Neutrophil (primary cell): Measurements from ENCODE around the gene SND1.

Source experiments
- H3K27ac ChIP-seq: fragments of 200-600 bp; sonication (generic); 2 replicates; pipeline ENCODE4 v1.5.1; 2016; ENCODE audit warnings: mild to moderate bottlenecking, moderate library complexity
- H3K27me3 ChIP-seq: fragments of 200-600 bp; sonication (generic); 2 replicates; pipeline ENCODE4 v1.6.0; 2016; ENCODE audit warnings: mild to moderate bottlenecking
- H3K36me3 ChIP-seq: fragments of 200-600 bp; sonication (generic); 2 replicates; pipeline ENCODE4 v1.5.1; 2017
- H3K4me1 ChIP-seq, 2 experiments: fragments of 200-600 bp in 1 of 2; sonication (generic) in 1 of 2; 1 replicate in 1 of 2; 2 replicates in 1 of 2; pipeline versions ENCODE4 v1.5.1 to v1.6.1; 2013 to 2016; ENCODE audit warnings: low read depth in 1 of 2, low read length in 1 of 2, mild to moderate bottlenecking in 1 of 2, moderate library complexity in 1 of 2; ENCODE audit not compliant: control insufficient read depth in 1 of 2, insufficient read depth in 1 of 2
- H3K4me3 ChIP-seq, 2 experiments: fragments of 200-600 bp in 1 of 2; sonication (generic) in 1 of 2; 1 replicate in 1 of 2; 2 replicates in 1 of 2; pipeline ENCODE4 v1.5.1; 2013 to 2016; ENCODE audit warnings: low read depth in 1 of 2, low read length in 1 of 2, mild to moderate bottlenecking in 1 of 2, moderate library complexity in 1 of 2
- H3K9me3 ChIP-seq: fragments of 200-600 bp; sonication (generic); 2 replicates; pipeline ENCODE4 v1.5.1; 2016
- CTCF ChIP-seq: fragments of 200-600 bp; sonication (generic); IDR thresholded peaks from 2 replicates; pipeline ENCODE4 v1.5.1; 2016; ENCODE audit warnings: antibody characterized with exemption

Gene SND1

GRCh38 chr7:127924874-127925273 is 272.9 kb downstream of the SND1 start:
- no peak for TF ChIP-seq CTCF
- H3K4me3 ChIP-seq, result no peak overlapping the region

GRCh38 chr7:127927348-127927696 is 275.3 kb downstream of the SND1 start:
- H3K27ac ChIP-seq, result no peak overlapping the region
- peaks cover 13% of the 10 kb centered on the region for H3K36me3 ChIP-seq
- TF ChIP-seq CTCF, result no peak
- no peaks in the 10 kb centered on the region for H3K27me3 ChIP-seq
- H3K4me3 ChIP-seq, result no peak overlapping the region
- H3K4me1 ChIP-seq, result peaks cover 11 to 20% of the 10 kb centered on the region in 2 experiments
- no peaks in the 10 kb centered on the region for H3K9me3 ChIP-seq

More at GRCh38 chr7:127924874-127925273, 272.9 kb downstream of the SND1 start:
- H3K4me1 ChIP-seq, result peaks cover 11 to 20% of the 10 kb centered on the region in 2 experiments
- H3K27me3 ChIP-seq, result no peaks in the 10 kb centered on the region
- peaks cover 8% of the 10 kb centered on the region for H3K36me3 ChIP-seq
- no peak overlapping the region for H3K27ac ChIP-seq
- no peaks in the 10 kb centered on the region for H3K9me3 ChIP-seq

GRCh38 chr7:127928222-127928621 is 276.2 kb downstream of the SND1 start:
- Histone ChIP-seq H3K9me3 (no peaks in the 10 kb centered on the region), H3K27me3 (no peaks in the 10 kb centered on the region), H3K4me1 (peaks cover 11 to 20% of the 10 kb centered on the region in 2 experiments), H3K27ac (no peak overlapping the region), H3K36me3 (peaks cover 13% of the 10 kb centered on the region), H3K4me3 (no peak overlapping the region)
- no peak for TF ChIP-seq CTCF

GRCh38 chr7:127928852-127929251 is 276.9 kb downstream of the SND1 start:
- H3K9me3 ChIP-seq, result no peaks in the 10 kb centered on the region
- H3K27me3 ChIP-seq, result no peaks in the 10 kb centered on the region
- TF ChIP-seq CTCF, result no peak
- H3K36me3 ChIP-seq, result peaks cover 13% of the 10 kb centered on the region
- no peak overlapping the region for H3K27ac ChIP-seq
- H3K4me3 ChIP-seq, result no peak overlapping the region
- peaks cover 11 to 20% of the 10 kb centered on the region in 2 experiments for H3K4me1 ChIP-seq

- Histone ChIP-seq H3K4me3 (no peak overlapping the region), H3K36me3 (peaks cover 13% of the 10 kb centered on the region), H3K9me3 (no peaks in the 10 kb centered on the region), H3K27ac (no peak overlapping the region), H3K27me3 (no peaks in the 10 kb centered on the region), H3K4me1 (peaks cover 7 to 13% of the 10 kb centered on the region in 2 experiments)
- TF ChIP-seq CTCF, result no peak
Measured at GRCh38 chr7:127930341-127931328, 278.6 kb downstream of the SND1 start.
